NB4 (cell line): ENCODE data around the gene SMIM38.

Source experiments
- POLR2A ChIP-seq: IDR thresholded peaks from 2 replicates; pipeline ENCODE4 v1.6.1; 2011; ENCODE audit warnings: mild to moderate bottlenecking; ENCODE audit not compliant: insufficient read length; ENCODE audit errors: extremely low read depth
- TF ChIP-seq, protein P1 (sequence below): IDR thresholded peaks from one replicate; pipeline ENCODE4 v1.5.1; 2012; ENCODE audit warnings: low read depth, low read length

DNA sequence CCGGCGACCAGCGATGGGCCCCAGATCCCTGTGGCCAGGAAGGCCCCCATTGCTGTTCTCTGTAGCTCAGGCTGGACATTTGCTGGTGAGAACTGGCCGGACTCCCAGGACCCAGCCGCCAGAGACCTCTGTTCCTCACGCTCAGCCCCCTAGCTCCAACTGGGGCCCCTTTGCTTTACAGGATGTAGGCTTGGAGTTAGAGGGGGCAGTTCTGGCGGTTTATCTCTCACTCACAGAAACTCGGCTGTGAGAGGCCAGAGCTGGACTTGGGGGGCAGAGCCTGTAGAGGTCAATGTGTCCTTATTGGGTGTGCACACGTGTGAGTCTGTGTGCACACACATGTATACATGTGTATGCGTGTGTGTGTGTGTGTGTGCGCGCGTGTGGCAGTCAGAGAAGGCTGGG lies 502 bp downstream of the SMIM38 start:
- TF ChIP-seq, protein P1, sequence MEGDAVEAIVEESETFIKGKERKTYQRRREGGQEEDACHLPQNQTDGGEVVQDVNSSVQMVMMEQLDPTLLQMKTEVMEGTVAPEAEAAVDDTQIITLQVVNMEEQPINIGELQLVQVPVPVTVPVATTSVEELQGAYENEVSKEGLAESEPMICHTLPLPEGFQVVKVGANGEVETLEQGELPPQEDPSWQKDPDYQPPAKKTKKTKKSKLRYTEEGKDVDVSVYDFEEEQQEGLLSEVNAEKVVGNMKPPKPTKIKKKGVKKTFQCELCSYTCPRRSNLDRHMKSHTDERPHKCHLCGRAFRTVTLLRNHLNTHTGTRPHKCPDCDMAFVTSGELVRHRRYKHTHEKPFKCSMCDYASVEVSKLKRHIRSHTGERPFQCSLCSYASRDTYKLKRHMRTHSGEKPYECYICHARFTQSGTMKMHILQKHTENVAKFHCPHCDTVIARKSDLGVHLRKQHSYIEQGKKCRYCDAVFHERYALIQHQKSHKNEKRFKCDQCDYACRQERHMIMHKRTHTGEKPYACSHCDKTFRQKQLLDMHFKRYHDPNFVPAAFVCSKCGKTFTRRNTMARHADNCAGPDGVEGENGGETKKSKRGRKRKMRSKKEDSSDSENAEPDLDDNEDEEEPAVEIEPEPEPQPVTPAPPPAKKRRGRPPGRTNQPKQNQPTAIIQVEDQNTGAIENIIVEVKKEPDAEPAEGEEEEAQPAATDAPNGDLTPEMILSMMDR = no peak
- TF ChIP-seq POLR2A = no peak
